BLaER1 treated with 17β-estradiol and CSF1 and Interleukin-3, amounts not matched to agents 10 nM and 100 nM (cell line): ENCODE measurements around the gene NEK6.

Source experiments
- H3K27ac ChIP-seq, 11 experiments: shearing (Covaris generic); formaldehyde crosslinking; 2 replicates each; pipeline ENCODE4 v1.8.1; 2022
- H3K27me3 ChIP-seq, 11 experiments: shearing (Covaris generic); formaldehyde crosslinking; 2 replicates each; pipeline ENCODE4 v1.8.1; 2022
- H3K36me3 ChIP-seq, 11 experiments: shearing (Covaris generic); formaldehyde crosslinking; 2 replicates each; pipeline ENCODE4 v1.8.1; 2022
- H3K4me1 ChIP-seq, 10 experiments: shearing (Covaris generic); formaldehyde crosslinking; 2 replicates each; pipeline ENCODE4 v1.8.1; 2022
- H3K4me2 ChIP-seq, 11 experiments: shearing (Covaris generic); formaldehyde crosslinking; 2 replicates each; pipeline ENCODE4 v1.8.1; 2022
- H3K4me3 ChIP-seq, 10 experiments: shearing (Covaris generic); formaldehyde crosslinking; 2 replicates each; pipeline ENCODE4 v1.8.1; 2022
- H3K9ac ChIP-seq, 11 experiments: shearing (Covaris generic); formaldehyde crosslinking; 2 replicates each; pipeline ENCODE4 v1.8.1; 2022
- H3K9me3 ChIP-seq, 11 experiments: shearing (Covaris generic); formaldehyde crosslinking; replicated peaks in 1 of 11; 2 replicates each; pipeline ENCODE4 v1.8.1; 2022
- H4K20me1 ChIP-seq, 11 experiments: shearing (Covaris generic); formaldehyde crosslinking; 2 replicates each; pipeline ENCODE4 v1.8.1; 2022
- Cebpa-rat ChIP-seq, 11 experiments: shearing (Covaris generic); IDR thresholded peaks; 2 replicates each; pipeline ENCODE4 v1.8.1; 2022

The NEK6 gene

DNA sequence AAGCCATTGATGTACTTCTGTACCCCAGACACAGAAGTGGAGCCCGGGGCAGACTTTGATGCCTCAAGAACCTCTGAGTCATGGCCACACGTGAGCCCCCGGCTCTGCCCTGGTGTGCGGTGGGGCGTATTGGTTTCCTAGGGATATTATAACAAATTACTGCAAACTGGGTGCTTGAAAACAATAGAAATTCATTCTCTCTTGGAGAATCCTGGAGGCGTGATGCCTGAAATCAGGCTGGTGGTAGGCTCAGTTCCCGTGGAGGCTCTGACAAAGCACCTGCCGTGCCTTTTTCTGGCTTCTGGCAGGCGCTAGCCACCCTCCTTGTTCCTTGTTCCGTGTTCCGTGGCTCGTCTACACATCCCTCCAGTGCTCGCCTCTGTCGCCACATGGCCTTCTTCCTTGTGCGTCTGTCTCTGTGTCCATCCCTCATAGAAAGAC is 24.2 kb downstream of the NEK6 start:
- Histone ChIP-seq H3K36me3 (peaks cover 0 to 16% (median 6%) of the 10 kb centered on the region in 11 experiments; a peak in 7 of 22 replicates), H3K27me3 (no peaks in the 10 kb centered on the region), H3K9ac (peak overlapping the region; percentile 59 to 77 (median 69)), H3K4me1 (peaks cover 91 to 100% (median 98%) of the 10 kb centered on the region in 10 experiments), H3K9me3 (peaks cover 0 to 4% (median 0%) of the 10 kb centered on the region in 11 experiments; a peak in 1 of 22 replicates), H4K20me1 (peaks cover 22 to 100% (median 99%) of the 10 kb centered on the region in 11 experiments; a peak in 21 of 22 replicates), H3K4me3 (peak overlapping the region in 2 of 10 experiments; percentile 7 to 37; a peak in 3 of 20 replicates), H3K27ac (peak overlapping the region; percentile 67 to 78 (median 72); a peak in 21 of 22 replicates), H3K4me2 (peak overlapping the region; percentile 80 to 98 (median 94))
- no peak for TF ChIP-seq Cebpa-rat (IDR thresholded peaks at IDR 0.05)

DNA sequence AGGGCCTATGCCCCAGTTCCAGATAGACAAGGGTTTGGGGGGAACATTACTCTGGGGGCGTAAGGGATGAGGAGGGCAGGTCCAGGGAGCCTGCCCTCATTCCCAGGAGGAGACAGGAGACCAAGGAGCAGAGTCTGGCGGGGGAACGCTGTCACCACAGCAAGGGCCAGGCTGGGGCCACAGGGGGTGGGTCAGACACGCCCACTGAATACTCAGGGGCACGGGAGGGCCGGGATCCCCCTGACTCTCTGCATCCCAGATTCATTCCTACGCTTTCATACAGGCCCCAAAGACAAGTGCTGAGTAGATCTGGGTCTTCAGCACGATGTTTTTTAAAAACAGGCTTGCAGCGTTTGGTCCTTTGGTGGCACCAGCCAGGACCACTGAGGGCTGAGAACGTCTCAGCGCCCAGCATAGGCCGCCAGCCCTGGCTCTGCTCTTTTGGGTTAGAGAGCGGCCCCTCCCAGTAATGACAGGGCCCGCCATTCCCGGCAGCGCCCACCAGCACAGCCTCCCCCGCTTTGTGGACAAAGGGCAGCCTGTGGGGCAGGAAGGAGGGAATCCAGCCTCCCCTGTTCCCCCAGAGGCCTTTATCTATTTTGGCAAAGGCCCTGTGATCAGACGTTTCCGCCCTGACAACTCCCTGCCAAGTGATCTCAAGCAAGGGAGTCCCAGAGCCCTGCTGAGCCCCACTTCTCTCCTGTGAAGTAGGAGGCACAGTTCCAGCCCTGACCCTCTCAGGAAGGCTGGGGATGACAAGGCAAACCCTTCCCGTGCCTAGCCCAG is 24.9 kb downstream of the NEK6 start:
- Histone ChIP-seq H3K9me3 (peaks cover 0 to 4% (median 0%) of the 10 kb centered on the region in 11 experiments; a peak in 1 of 22 replicates), H3K27ac (peak overlapping the region; percentile 67 to 78 (median 72)), H3K9ac (peak overlapping the region; percentile 59 to 77 (median 69)), H3K4me2 (peak overlapping the region; percentile 80 to 98 (median 94)), H3K4me3 (peak overlapping the region in 7 of 10 experiments; percentile 5 to 37 (median 12); a peak in 8 of 20 replicates), H4K20me1 (peaks cover 15 to 100% (median 99%) of the 10 kb centered on the region in 11 experiments; a peak in 21 of 22 replicates), H3K36me3 (peaks cover 0 to 19% (median 6%) of the 10 kb centered on the region in 11 experiments; a peak in 7 of 22 replicates), H3K27me3 (no peaks in the 10 kb centered on the region), H3K4me1 (peaks cover 91 to 100% (median 98%) of the 10 kb centered on the region in 10 experiments)
- TF ChIP-seq Cebpa-rat (IDR thresholded peaks at IDR 0.05), result no peak

DNA sequence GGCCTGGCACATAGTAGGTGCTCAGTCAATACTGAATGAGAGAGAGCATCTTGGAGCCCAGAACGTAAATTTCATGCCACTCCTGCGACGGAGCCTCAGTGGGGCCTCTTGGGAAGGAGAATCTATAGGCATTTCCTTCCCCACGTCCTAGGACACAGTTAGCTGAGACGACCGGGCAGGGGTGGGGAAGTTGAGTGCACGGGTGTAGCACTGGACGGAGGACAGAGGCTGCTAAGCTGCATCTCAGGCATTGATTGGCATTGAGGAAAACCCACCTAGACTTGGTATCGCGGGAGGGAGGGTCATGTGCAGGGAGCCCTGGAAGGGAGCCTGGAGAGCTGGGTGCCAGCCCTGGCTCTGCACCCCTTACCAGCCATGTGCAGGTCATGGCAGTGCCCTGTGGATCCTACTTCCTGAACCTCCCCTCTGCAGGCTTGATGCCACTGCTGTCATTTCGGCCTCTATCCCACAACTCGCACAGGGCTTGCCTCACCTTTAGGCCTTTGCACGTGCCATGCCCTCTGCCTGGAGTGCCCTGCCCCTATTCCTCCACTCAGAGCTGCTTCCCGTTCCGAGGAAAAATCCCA is 25.6 kb downstream of the NEK6 start:
- Histone ChIP-seq H3K4me2 (peak overlapping the region; percentile 80 to 98 (median 94)), H3K4me1 (peaks cover 91 to 100% (median 98%) of the 10 kb centered on the region in 10 experiments), H3K27ac (peak overlapping the region; percentile 67 to 78 (median 72)), H3K36me3 (peaks cover 0 to 19% (median 6%) of the 10 kb centered on the region in 11 experiments; a peak in 7 of 22 replicates), H3K4me3 (peak overlapping the region in 3 of 10 experiments; percentile 9 to 37 (median 24); a peak in 2 of 20 replicates), H3K9me3 (peaks cover 0 to 4% (median 0%) of the 10 kb centered on the region in 11 experiments; a peak in 1 of 22 replicates), H4K20me1 (peaks cover 8 to 100% (median 99%) of the 10 kb centered on the region in 11 experiments; a peak in 21 of 22 replicates), H3K27me3 (no peaks in the 10 kb centered on the region), H3K9ac (peak overlapping the region; percentile 59 to 77 (median 69); a peak in 21 of 22 replicates)
- no peak for TF ChIP-seq Cebpa-rat (IDR thresholded peaks at IDR 0.05)

DNA sequence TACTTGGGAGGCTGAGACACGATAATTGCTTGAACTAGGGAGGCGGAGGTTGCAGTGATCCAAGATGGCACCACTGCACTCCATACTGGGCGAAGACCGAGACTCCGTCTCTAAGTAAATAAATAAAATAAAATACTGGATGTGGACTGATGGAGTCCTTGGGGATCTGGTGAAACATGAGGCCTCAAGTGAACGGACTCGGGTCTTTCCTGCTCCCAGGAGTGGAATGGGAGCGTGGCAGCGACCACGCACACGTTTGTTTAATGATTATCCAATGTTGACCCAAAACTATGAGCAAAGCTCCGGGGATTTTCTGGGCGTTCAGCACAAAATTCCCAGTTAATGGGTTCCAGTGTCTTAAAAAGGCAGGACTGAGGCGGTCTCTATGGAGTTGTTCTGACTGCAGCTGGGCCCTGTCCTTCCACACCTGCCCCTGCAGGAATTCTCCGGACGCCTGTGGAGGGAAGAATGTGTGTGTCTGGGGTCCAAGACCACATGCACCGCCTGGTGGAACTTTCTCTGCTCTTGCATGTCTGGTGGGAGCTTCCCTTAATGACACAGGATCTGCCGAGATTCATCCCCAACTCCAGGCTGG is 26.6 kb downstream of the NEK6 start:
- Histone ChIP-seq H3K9ac (peak overlapping the region in 2 of 11 experiments; percentile 63 to 70; a peak in 6 of 22 replicates), H3K4me3 (no peak overlapping the region), H4K20me1 (peaks cover 0 to 100% (median 99%) of the 10 kb centered on the region in 11 experiments; a peak in 20 of 22 replicates), H3K4me1 (peaks cover 96 to 100% (median 100%) of the 10 kb centered on the region in 10 experiments), H3K4me2 (peak overlapping the region; percentile 80 to 98 (median 94)), H3K36me3 (peaks cover 0 to 19% (median 6%) of the 10 kb centered on the region in 11 experiments; a peak in 7 of 22 replicates), H3K27me3 (no peaks in the 10 kb centered on the region), H3K9me3 (peaks cover 0 to 4% (median 0%) of the 10 kb centered on the region in 11 experiments; a peak in 1 of 22 replicates), H3K27ac (peak overlapping the region in 6 of 11 experiments; percentile 73 to 76 (median 76); a peak in 8 of 22 replicates)
- TF ChIP-seq Cebpa-rat (IDR thresholded peaks at IDR 0.05), result no peak

DNA sequence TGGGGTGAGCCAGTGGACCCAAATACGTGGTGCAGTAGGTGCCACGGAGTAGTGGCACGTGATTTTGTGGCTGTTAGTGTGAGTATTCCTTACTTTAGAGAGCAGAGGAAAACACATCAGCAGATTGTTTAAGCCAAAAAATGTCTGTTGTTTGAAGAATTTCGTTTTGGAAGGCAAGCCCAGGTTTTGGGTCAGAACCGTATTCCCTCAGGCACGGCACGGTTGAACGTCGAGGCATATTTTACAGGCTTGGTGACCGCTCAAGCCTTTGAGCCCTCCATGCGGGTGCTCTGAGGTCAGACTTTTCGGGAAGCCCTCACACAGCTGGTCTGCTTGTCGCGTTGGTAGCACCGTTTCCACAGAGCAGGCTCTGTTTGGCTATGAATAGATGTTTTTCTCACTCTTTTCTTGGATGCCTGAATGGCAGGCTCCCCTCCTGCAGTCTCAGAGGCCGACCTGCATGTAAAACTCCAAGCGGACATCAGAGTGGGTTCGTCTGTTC is 27.2 kb downstream of the NEK6 start:
- peaks cover 96 to 100% (median 100%) of the 10 kb centered on the region in 10 experiments for H3K4me1 ChIP-seq
- H3K27ac ChIP-seq, result peak overlapping the region; percentile 66 to 82 (median 76)
- H3K36me3 ChIP-seq, result peaks cover 0 to 15% (median 6%) of the 10 kb centered on the region in 11 experiments; a peak in 7 of 22 replicates
- H3K4me2 ChIP-seq, result peak overlapping the region; percentile 80 to 98 (median 94)
- peaks cover 2 to 100% (median 99%) of the 10 kb centered on the region in 11 experiments; a peak in 21 of 22 replicates for H4K20me1 ChIP-seq
- peak overlapping the region; percentile 45 to 70 (median 63); a peak in 18 of 22 replicates for H3K9ac ChIP-seq
- peaks cover 0 to 3% (median 0%) of the 10 kb centered on the region in 11 experiments; a peak in 1 of 22 replicates for H3K9me3 ChIP-seq
- TF ChIP-seq Cebpa-rat (IDR thresholded peaks at IDR 0.05), result no peak
- no peaks in the 10 kb centered on the region for H3K27me3 ChIP-seq
- H3K4me3 ChIP-seq, result peak overlapping the region in 2 of 10 experiments; percentile 11 to 35; a peak in 1 of 20 replicates

DNA sequence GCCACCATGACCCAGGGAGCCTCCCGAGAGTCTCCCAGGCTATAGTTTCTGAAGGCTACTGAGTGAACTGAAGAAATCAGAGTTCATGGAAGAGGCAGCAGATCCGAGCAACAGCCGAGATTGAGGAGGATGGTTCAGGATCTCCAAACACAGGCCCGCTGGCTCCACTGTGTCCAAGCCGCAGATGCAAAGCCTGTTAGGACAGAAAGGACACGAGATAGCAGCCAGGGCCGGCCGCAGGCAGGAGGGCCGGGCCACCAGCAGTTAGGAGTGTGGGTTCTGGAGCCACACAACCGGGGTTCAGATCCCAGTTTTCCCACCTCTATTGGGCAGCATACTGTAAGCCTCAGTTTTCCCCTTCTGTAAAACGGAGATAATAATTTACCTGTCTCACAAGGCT is 27.7 kb downstream of the NEK6 start:
- peak overlapping the region; percentile 66 to 82 (median 76) for H3K27ac ChIP-seq
- peak overlapping the region; percentile 45 to 70 (median 63); a peak in 19 of 22 replicates for H3K9ac ChIP-seq
- peaks cover 7 to 100% (median 99%) of the 10 kb centered on the region in 11 experiments; a peak in 21 of 22 replicates for H4K20me1 ChIP-seq
- TF ChIP-seq Cebpa-rat (IDR thresholded peaks at IDR 0.05), result no peak
- H3K4me3 ChIP-seq, result peak overlapping the region in 5 of 10 experiments; percentile 2 to 35 (median 14); a peak in 1 of 20 replicates
- H3K36me3 ChIP-seq, result peaks cover 0 to 10% (median 6%) of the 10 kb centered on the region in 11 experiments; a peak in 6 of 22 replicates
- no peaks in the 10 kb centered on the region for H3K9me3 ChIP-seq
- peaks cover 96 to 100% (median 100%) of the 10 kb centered on the region in 10 experiments for H3K4me1 ChIP-seq
- H3K27me3 ChIP-seq, result no peaks in the 10 kb centered on the region
- H3K4me2 ChIP-seq, result peak overlapping the region; percentile 80 to 98 (median 94)

DNA sequence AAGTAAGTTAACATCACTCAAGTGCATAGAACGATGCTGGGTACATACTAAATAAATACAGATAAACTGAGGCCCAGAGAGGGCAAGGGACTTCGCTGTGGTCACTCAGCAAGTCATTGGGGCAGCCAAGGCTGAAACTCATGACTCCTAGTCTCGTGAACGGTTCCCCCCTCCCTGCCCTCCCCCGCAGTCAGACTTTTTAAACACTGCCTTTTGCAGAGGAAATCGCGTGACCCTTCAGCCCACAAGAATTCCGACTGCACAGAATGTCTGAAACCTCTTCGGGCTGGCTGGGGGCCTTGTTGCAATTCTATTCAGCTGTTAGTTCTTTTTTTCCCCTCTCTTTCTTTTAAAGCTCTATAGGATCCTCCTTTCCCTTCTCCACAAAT is 28.1 kb downstream of the NEK6 start:
- peaks cover 0 to 8% (median 6%) of the 10 kb centered on the region in 11 experiments; a peak in 6 of 22 replicates for H3K36me3 ChIP-seq
- no peaks in the 10 kb centered on the region for H3K9me3 ChIP-seq
- H3K9ac ChIP-seq, result peak overlapping the region; percentile 46 to 74 (median 66); a peak in 20 of 22 replicates
- H3K4me1 ChIP-seq, result peaks cover 96 to 100% (median 100%) of the 10 kb centered on the region in 10 experiments
- H3K27me3 ChIP-seq, result no peaks in the 10 kb centered on the region
- H3K27ac ChIP-seq, result peak overlapping the region; percentile 66 to 82 (median 76)
- peak overlapping the region in 8 of 10 experiments; percentile 2 to 35 (median 15); a peak in 7 of 20 replicates for H3K4me3 ChIP-seq
- H3K4me2 ChIP-seq, result peak overlapping the region; percentile 80 to 98 (median 94)
- no peak for TF ChIP-seq Cebpa-rat (IDR thresholded peaks at IDR 0.05)
- H4K20me1 ChIP-seq, result peaks cover 11 to 100% (median 99%) of the 10 kb centered on the region in 11 experiments; a peak in 21 of 22 replicates
